HG02973 (cell line): ENCODE results near the gene DEFB128.

ENCODE experiments used
- ATAC-seq: cut with Tn5 transposase; IDR thresholded peaks from one replicate; pipeline ENCODE4 v1.9.1; 2021; ENCODE audit warnings: moderate library complexity; ENCODE audit not compliant: unreplicated experiment

DEFB128 gene

DNA sequence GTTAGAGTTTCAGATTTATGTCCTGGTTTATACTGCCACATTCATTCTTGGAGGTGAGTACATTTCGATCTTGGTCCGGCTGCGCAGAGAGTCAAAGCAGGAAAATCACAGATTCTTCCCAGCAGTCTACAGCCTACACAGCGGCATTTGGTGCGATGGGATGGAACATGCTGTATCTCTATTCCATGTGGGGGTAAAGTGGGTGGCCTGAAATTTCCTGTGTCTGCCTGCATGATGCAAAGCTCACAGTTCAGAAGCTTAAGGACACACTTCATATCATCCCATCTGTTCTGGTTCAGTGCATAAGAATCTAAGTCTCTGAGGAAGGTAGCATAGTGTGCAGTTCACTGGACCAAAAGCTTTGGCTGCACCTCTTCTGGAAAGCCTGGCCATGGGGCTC lies 32.4 kb downstream of the DEFB128 start, which contains the start of gene DEFB127:
DEFB127 (plus strand) TSS at position 301 of the 400 bp plus-strand sequence; CDS start at position 392, 91 bp downstream.
- ATAC-seq: no peak

DNA sequence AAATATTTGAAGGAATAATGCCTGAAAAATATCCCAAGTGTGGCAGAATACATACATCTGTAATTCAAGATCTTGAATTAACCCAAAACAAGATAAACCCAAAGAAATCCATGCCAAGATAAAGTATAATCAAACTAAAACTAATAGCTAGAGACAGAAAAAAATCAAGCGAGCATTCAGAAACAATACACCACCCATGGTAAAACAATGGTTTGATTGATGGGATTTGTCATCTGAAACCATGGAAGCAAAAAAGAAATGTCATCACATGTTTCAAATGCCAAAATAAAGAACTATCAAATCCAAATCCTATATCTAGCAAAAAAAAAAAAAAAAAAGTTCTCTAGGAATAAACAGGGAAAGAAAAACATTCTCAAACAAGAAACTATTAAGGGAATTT lies 37.4 kb downstream of the DEFB128 start:
- ATAC-seq: no peak

DNA sequence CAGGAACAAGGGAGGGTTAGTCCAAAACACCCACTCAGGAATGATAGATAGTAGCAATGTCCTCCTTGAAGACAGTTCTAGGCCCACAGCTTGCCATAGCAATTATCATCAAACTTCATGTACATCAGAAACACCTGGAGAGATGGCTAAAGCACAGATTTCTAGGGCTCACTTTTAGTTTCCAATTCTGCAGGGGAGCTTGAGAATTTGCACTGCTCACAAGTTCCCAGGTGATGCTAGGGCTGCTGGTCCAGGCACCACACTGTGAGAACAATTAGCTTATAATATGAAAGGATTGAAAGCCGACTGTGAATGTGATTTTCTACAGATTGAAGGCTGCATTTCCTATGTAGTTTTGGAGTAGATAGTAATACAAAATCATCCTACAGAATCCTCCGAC lies 43.6 kb downstream of the DEFB128 start:
- ATAC-seq: no peak

DNA sequence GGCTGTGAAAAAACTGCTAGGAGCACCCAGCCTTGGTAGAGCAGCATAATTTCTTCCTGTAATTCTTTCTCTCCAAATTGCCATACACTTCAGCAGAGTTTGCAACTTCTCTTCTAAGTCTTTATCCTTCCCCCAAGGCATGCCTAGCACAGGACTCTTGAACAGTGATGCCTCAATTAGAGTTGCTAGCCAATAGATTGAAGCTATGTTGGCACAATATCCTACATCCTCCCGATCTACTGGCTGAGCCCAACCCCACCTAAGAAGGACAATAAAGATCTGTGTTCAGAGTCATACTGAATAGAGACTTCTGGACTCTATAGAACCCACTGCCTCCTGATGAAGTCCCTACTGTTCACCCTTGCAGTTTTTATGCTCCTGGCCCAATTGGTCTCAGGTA lies 47.2 kb downstream of the DEFB128 start, which contains the start of gene DEFB126:
DEFB126 (plus strand) TSS at position 301 of the 400 bp plus-strand sequence; CDS start at position 340, 39 bp downstream.
- no peak for ATAC-seq
